Progenitor cell of endocrine pancreas (in vitro differentiated cells): Measurements from ENCODE around the gene PHYKPL. TPM values are rescaled to one million over a fixed set of nuclear protein-coding genes. Genes with fewer than 3 reads are reported as not detected.

ENCODE experiments used
- DNase-seq: peaks from one replicate; pipeline ENCODE4 v3.0.0; 2021; ENCODE audit warnings: low spot score; ENCODE audit not compliant: unreplicated experiment
- H3K27ac Mint-ChIP-seq: 2 replicates; pipeline ENCODE4 v1.8.0; 2021; ENCODE audit warnings: mild to moderate bottlenecking, moderate library complexity, mixed read lengths
- H3K27me3 Mint-ChIP-seq: 2 replicates; pipeline ENCODE4 v1.8.0; 2021; ENCODE audit warnings: mixed read lengths
- H3K36me3 Mint-ChIP-seq: 2 replicates; pipeline ENCODE4 v1.8.0; 2022; ENCODE audit warnings: mixed read lengths; ENCODE audit not compliant: insufficient read depth
- H3K4me1 Mint-ChIP-seq: 2 replicates; pipeline ENCODE4 v1.8.0; 2021; ENCODE audit warnings: low read depth, mixed read lengths
- H3K4me3 Mint-ChIP-seq: 2 replicates; pipeline ENCODE4 v1.8.0; 2021; ENCODE audit warnings: low read depth, mild to moderate bottlenecking, moderate library complexity, mixed read lengths
- H3K9me3 Mint-ChIP-seq: 2 replicates; pipeline ENCODE4 v1.8.0; 2021; ENCODE audit warnings: low read depth, mixed read lengths
- total RNA-seq: library from RNA; stranded (reverse); gene quantifications from 2 replicates; pipeline ENCODE4 v1.2.1, GENCODE V29; 2021
- TF ChIP-seq, protein P1 (sequence below): fragments of 200-600 bp; sonication (generic); IDR thresholded peaks from one replicate; pipeline ENCODE4 v1.5.0; 2021; ENCODE audit warnings: antibody characterized with exemption, mild to moderate bottlenecking; ENCODE audit not compliant: unreplicated experiment

Gene PHYKPL
- total RNA-seq, 1 donor from 2014 or later = 113 TPM

- no peak overlapping the region for H3K4me3 Mint-ChIP-seq
- no peaks in the 10 kb centered on the region for H3K4me1 Mint-ChIP-seq
- TF ChIP-seq, protein P1, sequence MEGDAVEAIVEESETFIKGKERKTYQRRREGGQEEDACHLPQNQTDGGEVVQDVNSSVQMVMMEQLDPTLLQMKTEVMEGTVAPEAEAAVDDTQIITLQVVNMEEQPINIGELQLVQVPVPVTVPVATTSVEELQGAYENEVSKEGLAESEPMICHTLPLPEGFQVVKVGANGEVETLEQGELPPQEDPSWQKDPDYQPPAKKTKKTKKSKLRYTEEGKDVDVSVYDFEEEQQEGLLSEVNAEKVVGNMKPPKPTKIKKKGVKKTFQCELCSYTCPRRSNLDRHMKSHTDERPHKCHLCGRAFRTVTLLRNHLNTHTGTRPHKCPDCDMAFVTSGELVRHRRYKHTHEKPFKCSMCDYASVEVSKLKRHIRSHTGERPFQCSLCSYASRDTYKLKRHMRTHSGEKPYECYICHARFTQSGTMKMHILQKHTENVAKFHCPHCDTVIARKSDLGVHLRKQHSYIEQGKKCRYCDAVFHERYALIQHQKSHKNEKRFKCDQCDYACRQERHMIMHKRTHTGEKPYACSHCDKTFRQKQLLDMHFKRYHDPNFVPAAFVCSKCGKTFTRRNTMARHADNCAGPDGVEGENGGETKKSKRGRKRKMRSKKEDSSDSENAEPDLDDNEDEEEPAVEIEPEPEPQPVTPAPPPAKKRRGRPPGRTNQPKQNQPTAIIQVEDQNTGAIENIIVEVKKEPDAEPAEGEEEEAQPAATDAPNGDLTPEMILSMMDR = no peak
- no peaks in the 10 kb centered on the region for H3K9me3 Mint-ChIP-seq
- H3K27me3 Mint-ChIP-seq = no peaks in the 10 kb centered on the region
- no peak overlapping the region for H3K27ac Mint-ChIP-seq
- H3K36me3 Mint-ChIP-seq = no peaks in the 10 kb centered on the region
- no peak for DNase-seq
Observed at GRCh38 chr5:178238313-178238635, 5.7 kb upstream of the PHYKPL start.

DNA sequence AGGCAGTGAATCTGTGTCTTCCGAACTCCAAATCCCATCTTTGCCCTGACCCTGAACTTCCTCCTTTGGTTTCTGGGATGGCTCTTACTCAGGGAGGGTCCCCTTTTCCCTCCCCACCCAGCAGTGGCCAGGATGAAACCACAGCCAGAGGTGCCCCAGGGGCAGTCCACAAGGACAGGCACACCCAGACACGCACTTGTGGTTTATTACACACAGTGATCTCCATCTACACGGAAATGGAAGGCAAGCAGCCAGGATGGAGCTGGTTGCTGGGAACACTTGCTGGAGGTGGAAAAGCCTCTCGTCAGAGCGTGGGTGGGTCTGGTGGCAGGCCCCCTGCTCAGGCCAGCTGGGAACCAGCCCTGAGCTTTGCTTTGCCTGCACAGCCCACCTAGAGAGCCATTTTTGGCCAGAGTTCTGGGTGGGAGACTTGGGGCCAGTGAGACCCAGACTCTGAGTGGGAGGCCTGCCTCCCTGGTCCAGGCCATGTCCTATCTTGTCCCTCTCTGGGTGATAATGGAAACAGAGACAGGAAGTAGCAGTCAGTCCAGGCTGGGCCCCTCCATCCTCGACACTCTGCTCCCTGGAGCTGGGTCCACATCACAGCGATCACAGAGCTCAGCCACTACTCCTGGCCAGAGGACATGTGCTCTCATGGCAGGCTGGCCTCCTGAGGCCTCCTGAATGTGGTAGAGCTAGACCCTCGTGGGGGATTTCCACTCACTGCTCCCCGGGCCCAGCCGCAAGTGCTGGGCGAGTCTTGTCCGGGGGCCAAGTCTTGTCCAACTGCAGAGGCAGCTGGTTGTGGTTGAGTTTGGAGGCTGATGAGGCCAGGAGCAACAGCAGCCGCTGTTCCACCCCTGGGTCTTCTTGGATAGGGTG is 5.1 kb upstream of the PHYKPL start:
- H3K9me3 Mint-ChIP-seq = no peaks in the 10 kb centered on the region
- TF ChIP-seq, protein P1 = no peak
- H3K27me3 Mint-ChIP-seq = no peaks in the 10 kb centered on the region
- no peak overlapping the region for H3K27ac Mint-ChIP-seq
- H3K36me3 Mint-ChIP-seq = no peaks in the 10 kb centered on the region
- H3K4me1 Mint-ChIP-seq = no peaks in the 10 kb centered on the region
- no peak for DNase-seq
- no peak overlapping the region for H3K4me3 Mint-ChIP-seq

DNA sequence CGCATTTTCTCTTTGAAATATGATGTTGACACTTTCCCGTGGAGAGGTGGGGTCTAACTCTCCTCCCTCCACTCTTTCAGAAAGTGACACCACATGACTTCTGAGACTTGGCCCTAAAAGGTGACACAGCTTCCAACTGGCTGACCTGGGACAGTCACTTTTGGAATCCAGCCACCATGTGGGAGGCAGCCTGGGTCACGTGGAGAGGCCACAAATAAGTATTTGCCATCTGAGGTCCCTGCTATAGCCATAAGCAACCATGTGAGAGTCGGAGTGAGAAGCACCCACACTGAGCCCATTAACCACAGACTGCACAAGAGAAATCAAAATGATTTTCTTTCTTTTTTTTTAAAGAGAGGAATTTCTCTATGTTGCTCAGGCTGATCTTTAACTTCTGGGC is 4.1 kb upstream of the PHYKPL start:
- Mint-ChIP-seq H3K27me3 (no peaks in the 10 kb centered on the region), H3K27ac (no peak overlapping the region), H3K4me3 (no peak overlapping the region), H3K9me3 (no peaks in the 10 kb centered on the region), H3K4me1 (peaks cover 3% of the 10 kb centered on the region), H3K36me3 (no peaks in the 10 kb centered on the region)
- TF ChIP-seq, protein P1 = no peak
- DNase-seq = no peak

DNA sequence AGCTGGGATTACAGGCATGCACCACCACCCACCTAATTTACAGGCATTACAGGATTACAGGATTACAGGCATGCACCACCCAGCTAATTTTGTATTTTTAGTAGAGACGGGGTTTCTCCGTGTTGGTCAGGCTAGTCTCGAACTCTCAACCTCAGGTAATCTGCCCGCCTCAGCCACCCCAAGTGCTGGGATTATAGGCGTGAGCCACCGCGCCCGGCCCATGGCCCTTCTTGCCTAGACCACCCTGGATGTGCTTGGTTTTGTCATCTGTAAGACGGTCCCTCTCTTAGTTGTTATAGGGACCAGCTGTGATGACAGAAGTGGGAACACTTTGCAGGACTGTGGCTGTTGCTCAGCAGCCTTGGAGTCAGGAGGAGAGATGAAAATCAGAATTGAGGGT is 3.5 kb upstream of the PHYKPL start:
- no peak overlapping the region for H3K4me3 Mint-ChIP-seq
- H3K27ac Mint-ChIP-seq = no peak overlapping the region
- TF ChIP-seq, protein P1 = no peak
- no peaks in the 10 kb centered on the region for H3K27me3 Mint-ChIP-seq
- no peak for DNase-seq
- peaks cover 8% of the 10 kb centered on the region for H3K4me1 Mint-ChIP-seq
- H3K36me3 Mint-ChIP-seq = peaks cover 1% of the 10 kb centered on the region
- H3K9me3 Mint-ChIP-seq = no peaks in the 10 kb centered on the region

DNA sequence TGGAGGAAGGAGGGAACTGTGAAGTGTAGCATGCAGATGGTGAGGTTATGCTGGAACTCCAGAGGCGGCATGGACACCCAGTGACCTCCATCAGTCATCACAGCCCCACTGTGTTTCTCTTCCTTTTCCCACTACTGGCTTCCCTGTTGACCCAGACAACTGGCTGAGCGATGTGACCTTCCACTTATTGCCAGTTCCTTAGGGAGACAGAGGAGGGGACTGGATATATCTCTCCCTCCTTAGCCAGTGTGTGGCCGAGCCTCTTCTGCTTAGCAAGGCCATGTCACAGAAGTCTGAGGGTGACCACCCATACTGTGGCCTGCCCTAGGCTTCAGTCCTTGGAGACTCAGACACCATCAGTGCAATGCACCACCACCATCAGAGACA is 3.0 kb upstream of the PHYKPL start:
- Mint-ChIP-seq H3K4me1 (peaks cover 11% of the 10 kb centered on the region), H3K4me3 (no peak overlapping the region), H3K27me3 (no peaks in the 10 kb centered on the region), H3K27ac (no peak overlapping the region), H3K36me3 (peaks cover 3% of the 10 kb centered on the region), H3K9me3 (no peaks in the 10 kb centered on the region)
- no peak for DNase-seq
- TF ChIP-seq, protein P1 = no peak
